BLaER1 treated with 17β-estradiol and CSF1 and Interleukin-3, amounts not matched to agents 10 nM and 100 nM (cell line): ENCODE data around the gene CUBN.
A peak's percentile ranks its signal among the peaks of the same experiment; 100 is the strongest.
"Not testable (repeated sequence)": the region's sequence is repeated elsewhere in the genome, so short reads cannot be mapped to it uniquely, and the experiment has no call there.

Experiments used
- H3K27ac ChIP-seq, 11 experiments: shearing (Covaris generic); formaldehyde crosslinking; 2 replicates each; pipeline ENCODE4 v1.8.1; 2022
- H3K27me3 ChIP-seq, 11 experiments: shearing (Covaris generic); formaldehyde crosslinking; 2 replicates each; pipeline ENCODE4 v1.8.1; 2022
- H3K36me3 ChIP-seq, 11 experiments: shearing (Covaris generic); formaldehyde crosslinking; 2 replicates each; pipeline ENCODE4 v1.8.1; 2022
- H3K4me1 ChIP-seq, 10 experiments: shearing (Covaris generic); formaldehyde crosslinking; 2 replicates each; pipeline ENCODE4 v1.8.1; 2022
- H3K4me2 ChIP-seq, 11 experiments: shearing (Covaris generic); formaldehyde crosslinking; 2 replicates each; pipeline ENCODE4 v1.8.1; 2022
- H3K4me3 ChIP-seq, 10 experiments: shearing (Covaris generic); formaldehyde crosslinking; 2 replicates each; pipeline ENCODE4 v1.8.1; 2022
- H3K9ac ChIP-seq, 11 experiments: shearing (Covaris generic); formaldehyde crosslinking; 2 replicates each; pipeline ENCODE4 v1.8.1; 2022
- H3K9me3 ChIP-seq, 11 experiments: shearing (Covaris generic); formaldehyde crosslinking; replicated peaks in 1 of 11; 2 replicates each; pipeline ENCODE4 v1.8.1; 2022
- H4K20me1 ChIP-seq, 11 experiments: shearing (Covaris generic); formaldehyde crosslinking; 2 replicates each; pipeline ENCODE4 v1.8.1; 2022
- Cebpa-rat ChIP-seq, 11 experiments: shearing (Covaris generic); IDR thresholded peaks; 2 replicates each; pipeline ENCODE4 v1.8.1; 2022

CUBN gene

GRCh38 chr10:16835228-16835627, 294.4 kb downstream of the CUBN start:
- Histone ChIP-seq H3K36me3 (no peaks in the 10 kb centered on the region), H3K9me3 (peaks cover 0 to 7% (median 0%) of the 10 kb centered on the region in 11 experiments; a peak in 1 of 22 replicates), H3K9ac (no peak overlapping the region), H3K27me3 (no peaks in the 10 kb centered on the region), H3K4me2 (no peak overlapping the region), H3K27ac (no peak overlapping the region), H3K4me3 (no peak overlapping the region), H4K20me1 (no peaks in the 10 kb centered on the region), H3K4me1 (peaks cover 0 to 15% (median 8%) of the 10 kb centered on the region in 10 experiments; a peak in 9 of 20 replicates)
- no peak for TF ChIP-seq Cebpa-rat (IDR thresholded peaks at IDR 0.05)

- Histone ChIP-seq H3K27ac (no peak overlapping the region), H3K4me1 (peaks cover 0 to 25% (median 10%) of the 10 kb centered on the region in 10 experiments; a peak in 15 of 20 replicates), H3K27me3 (no peaks in the 10 kb centered on the region), H3K36me3 (no peaks in the 10 kb centered on the region), H3K9ac (no peak overlapping the region), H3K4me2 (peak overlapping the region in 5 of 11 experiments; percentile 13 to 60 (median 19); a peak in 7 of 22 replicates), H3K4me3 (no peak overlapping the region), H4K20me1 (no peaks in the 10 kb centered on the region), H3K9me3 (peaks cover 0 to 7% (median 0%) of the 10 kb centered on the region in 11 experiments; a peak in 1 of 22 replicates)
- no peak for TF ChIP-seq Cebpa-rat (IDR thresholded peaks at IDR 0.05)
These were observed 297.1 kb downstream of the CUBN start for GRCh38 chr10:16832351-16833080.

- H3K4me2 ChIP-seq, result peak overlapping the region in 5 of 11 experiments; percentile 12 to 47 (median 29); a peak in 9 of 22 replicates
- H3K9ac ChIP-seq, result no peak overlapping the region
- TF ChIP-seq Cebpa-rat (IDR thresholded peaks at IDR 0.05), result no peak
- no peaks in the 10 kb centered on the region for H3K36me3 ChIP-seq
- no peak overlapping the region for H3K27ac ChIP-seq
- peaks cover 0 to 6% (median 0%) of the 10 kb centered on the region in 11 experiments; a peak in 1 of 22 replicates for H3K9me3 ChIP-seq
- H3K27me3 ChIP-seq, result no peaks in the 10 kb centered on the region
- peaks cover 0 to 18% (median 9%) of the 10 kb centered on the region in 10 experiments; a peak in 13 of 20 replicates for H3K4me1 ChIP-seq
- no peak overlapping the region for H3K4me3 ChIP-seq
- no peaks in the 10 kb centered on the region for H4K20me1 ChIP-seq
These were observed 300.9 kb downstream of the CUBN start for GRCh38 chr10:16828701-16829175.

- no peaks in the 10 kb centered on the region for H3K27me3 ChIP-seq
- peaks cover 0 to 3% (median under 1%) of the 10 kb centered on the region in 11 experiments; a peak in 7 of 22 replicates for H3K36me3 ChIP-seq
- H3K9ac ChIP-seq, result no peak overlapping the region
- H4K20me1 ChIP-seq, result no peaks in the 10 kb centered on the region
- no peak overlapping the region for H3K27ac ChIP-seq
- TF ChIP-seq Cebpa-rat (IDR thresholded peaks at IDR 0.05), result no peak
- H3K4me2 ChIP-seq, result peak overlapping the region in 4 of 11 experiments; percentile 12 to 47 (median 34); a peak in 6 of 22 replicates
- peaks cover 0 to 18% (median 9%) of the 10 kb centered on the region in 10 experiments; a peak in 13 of 20 replicates for H3K4me1 ChIP-seq
- no peak overlapping the region for H3K4me3 ChIP-seq
- peaks cover 4 to 12% (median 5%) of the 10 kb centered on the region in 11 experiments for H3K9me3 ChIP-seq
These were observed 301.5 kb downstream of the CUBN start for GRCh38 chr10:16828114-16828568.

- not testable (repeated sequence) for H3K27ac ChIP-seq, H3K4me3 ChIP-seq, H3K27me3 ChIP-seq, H3K4me2 ChIP-seq, H4K20me1 ChIP-seq, H3K9ac ChIP-seq, H3K36me3 ChIP-seq
- Histone ChIP-seq H3K4me1 (peaks cover 0 to 14% (median 9%) of the 10 kb centered on the region in 10 experiments; a peak in 13 of 20 replicates), H3K9me3 (peaks cover 10 to 19% (median 12%) of the 10 kb centered on the region in 11 experiments)
These were observed 302.1 kb downstream of the CUBN start for GRCh38 chr10:16827474-16827873.

- Histone ChIP-seq H3K9ac (no peak overlapping the region), H3K27me3 (no peaks in the 10 kb centered on the region), H3K27ac (no peak overlapping the region), H3K4me3 (peak overlapping the region in 4 of 10 experiments; percentile 8 to 24 (median 13); a peak in 2 of 20 replicates), H3K4me1 (peaks cover 9 to 32% (median 15%) of the 10 kb centered on the region in 10 experiments), H3K9me3 (peaks cover 21 to 35% (median 22%) of the 10 kb centered on the region in 11 experiments), H4K20me1 (no peaks in the 10 kb centered on the region), H3K4me2 (no peak overlapping the region), H3K36me3 (peaks cover 0 to 17% (median 8%) of the 10 kb centered on the region in 11 experiments; a peak in 13 of 22 replicates)
- no peak for TF ChIP-seq Cebpa-rat (IDR thresholded peaks at IDR 0.05)
These were observed 306.8 kb downstream of the CUBN start for GRCh38 chr10:16822726-16823360.

GRCh38 chr10:16822027-16822426, 307.6 kb downstream of the CUBN start:
- Histone ChIP-seq H3K4me3 (0 out of 20 replicates have a peak overlapping the region, but pooled peaks of 1 of the 10 experiments have one; percentile 8), H3K9me3 (peaks cover 21 to 35% (median 22%) of the 10 kb centered on the region in 11 experiments), H4K20me1 (no peaks in the 10 kb centered on the region), H3K9ac (no peak overlapping the region), H3K27ac (no peak overlapping the region), H3K27me3 (no peaks in the 10 kb centered on the region), H3K36me3 (peaks cover 0 to 17% (median 8%) of the 10 kb centered on the region in 11 experiments; a peak in 13 of 22 replicates), H3K4me2 (no peak overlapping the region), H3K4me1 (peaks cover 9 to 32% (median 15%) of the 10 kb centered on the region in 10 experiments)
- TF ChIP-seq Cebpa-rat (IDR thresholded peaks at IDR 0.05), result no peak

- Histone ChIP-seq H3K4me3 (no peak overlapping the region), H4K20me1 (peaks cover 0 to 15% (median 0%) of the 10 kb centered on the region in 11 experiments; a peak in 5 of 22 replicates), H3K27ac (no peak overlapping the region; a peak in 1 of 22 replicates), H3K9ac (no peak overlapping the region), H3K9me3 (peaks cover 21 to 35% (median 22%) of the 10 kb centered on the region in 11 experiments), H3K4me1 (peaks cover 23 to 45% (median 27%) of the 10 kb centered on the region in 10 experiments), H3K36me3 (peaks cover 0 to 25% (median 8%) of the 10 kb centered on the region in 11 experiments; a peak in 14 of 22 replicates), H3K27me3 (no peaks in the 10 kb centered on the region), H3K4me2 (peak overlapping the region in 4 of 11 experiments; percentile 3 to 74 (median 12); a peak in 5 of 22 replicates)
- no peak for TF ChIP-seq Cebpa-rat (IDR thresholded peaks at IDR 0.05)
These were observed 309.2 kb downstream of the CUBN start for GRCh38 chr10:16820421-16820820.
